Fibroblast of skin of left quadriceps (primary cell): ENCODE measurements around the gene LATS2.

ENCODE experiments used
- DNase-seq, 2 experiments: peaks; one replicate each; pipeline ENCODE4 v3.0.0-alpha.2; 2013; ENCODE audit warnings: low read depth in 2 of 2

The LATS2 gene

GRCh38 chr13:21061029-21061763 is at the start of gene LATS2:
Gene LATS2, minus strand, starts transcription at chr13:21061586. Its CDS starts 15,560 bp downstream, at chr13:21046026.
- peak; percentile 88 for DNase-seq

GRCh38 chr13:21109168-21109567 is 47.8 kb upstream of the LATS2 start:
- DNase-seq, result no peak

GRCh38 chr13:21106089-21106488 is 44.7 kb upstream of the LATS2 start:
- DNase-seq, result peak; percentile 49 to 54

GRCh38 chr13:21104199-21105019 is 43.0 kb upstream of the LATS2 start:
- no peak for DNase-seq

- DNase-seq, result no peak
Observed at GRCh38 chr13:21101865-21102576, 40.6 kb upstream of the LATS2 start.

GRCh38 chr13:21100994-21101757 is 39.8 kb upstream of the LATS2 start:
- no peak for DNase-seq

- DNase-seq, result no peak
Observed at GRCh38 chr13:21100211-21100610, 38.8 kb upstream of the LATS2 start.

GRCh38 chr13:21095311-21095710 is 33.9 kb upstream of the LATS2 start:
- DNase-seq, result no peak

GRCh38 chr13:21089830-21090229 is 28.4 kb upstream of the LATS2 start:
- no peak for DNase-seq

GRCh38 chr13:21088534-21088933 is 27.1 kb upstream of the LATS2 start:
- no peak for DNase-seq

GRCh38 chr13:21086929-21087328 is 25.5 kb upstream of the LATS2 start:
- DNase-seq, result no peak

- no peak for DNase-seq
Observed at GRCh38 chr13:21081926-21082325, 20.5 kb upstream of the LATS2 start.

- no peak for DNase-seq
Observed at GRCh38 chr13:21080593-21080891, 19.2 kb upstream of the LATS2 start.

- peak in 1 of 2 experiments; percentile 68 for DNase-seq
Observed at GRCh38 chr13:21079761-21080592, 18.6 kb upstream of the LATS2 start.

- DNase-seq, result no peak
Observed at GRCh38 chr13:21079221-21079620, 17.8 kb upstream of the LATS2 start.

- peak in 1 of 2 experiments; percentile 72 for DNase-seq
Observed at GRCh38 chr13:21078501-21078900, 17.1 kb upstream of the LATS2 start.

GRCh38 chr13:21077788-21078353 is 16.5 kb upstream of the LATS2 start:
- DNase-seq, result no peak

- no peak for DNase-seq
Observed at GRCh38 chr13:21077076-21077787, 15.8 kb upstream of the LATS2 start.

- DNase-seq, result no peak
Observed at GRCh38 chr13:21076253-21076652, 14.9 kb upstream of the LATS2 start.
